Vagina (tissue), 2 donors: ENCODE data around the gene SPOCK3.

Source experiments
- CTCF ChIP-seq, 3 experiments: fragments of 450-650 bp in 2 of 3; fragments of 200-600 bp in 1 of 3; sonication (generic) in 1 of 3; IDR thresholded peaks; one replicate each; pipeline ENCODE4 v1.5.1; 2017 to 2019; ENCODE audit warnings: antibody characterized with exemption in 3 of 3, mild to moderate bottlenecking in 2 of 3, moderate library complexity in 2 of 3
- POLR2A ChIP-seq, 2 donors: fragments of 450-650 bp; IDR thresholded peaks; one replicate each; pipeline ENCODE4 v1.6.1; 2017; ENCODE audit warnings: antibody characterized with exemption in 2 of 2, mild to moderate bottlenecking in 2 of 2, moderate library complexity in 2 of 2
- POLR2AphosphoS5 ChIP-seq, 2 donors: sonication (generic); formaldehyde crosslinking; IDR thresholded peaks; one replicate each; pipeline ENCODE4 v1.9.0; 2017; ENCODE audit warnings: antibody characterized with exemption in 2 of 2, mild to moderate bottlenecking in 2 of 2, low read depth in 1 of 2; ENCODE audit not compliant: insufficient read depth in 1 of 2

- TF ChIP-seq CTCF (IDR thresholded peaks at IDR 0.05) (no peak), POLR2A (IDR thresholded peaks at IDR 0.05) (no peak), POLR2AphosphoS5 (IDR thresholded peaks at IDR 0.05; ENCODE audit: insufficient read depth in 1 of 2, low read depth in 1 of 2) (no peak)
Observed at GRCh38 chr4:167216783-167217182, 17.5 kb downstream of the SPOCK3 start.
